Uterus (tissue), 2 donors: ENCODE results near the gene RRAS2.

Experiments used
- CTCF ChIP-seq, 4 experiments: fragments of 200-600 bp in 2 of 4; fragments of 450-650 bp in 2 of 4; sonication (generic) in 2 of 4; IDR thresholded peaks; one replicate each; pipeline ENCODE4 v1.5.1; 2016 to 2019; ENCODE audit warnings: antibody characterized with exemption in 4 of 4, mild to moderate bottlenecking in 2 of 4, moderate library complexity in 1 of 4
- POLR2A ChIP-seq, 2 donors: fragments of 450-650 bp; IDR thresholded peaks; one replicate each; pipeline ENCODE4 v1.6.1; 2016; ENCODE audit warnings: antibody characterized with exemption in 2 of 2, mild to moderate bottlenecking in 1 of 2, moderate library complexity in 1 of 2

GRCh38 chr11:14373941-14374646, 15.1 kb upstream of the RRAS2 start:
- TF ChIP-seq CTCF (IDR thresholded peaks at IDR 0.05) (no peak), POLR2A (IDR thresholded peaks at IDR 0.05) (no peak)
